ENCODE results near the gene GREM2. TPM values are rescaled to one million over a fixed set of nuclear protein-coding genes. Genes with fewer than 3 reads are reported as not detected.

GREM2 gene
- polyA plus RNA-seq, 1 donor from 2014 or later: 0.85 TPM

DNA sequence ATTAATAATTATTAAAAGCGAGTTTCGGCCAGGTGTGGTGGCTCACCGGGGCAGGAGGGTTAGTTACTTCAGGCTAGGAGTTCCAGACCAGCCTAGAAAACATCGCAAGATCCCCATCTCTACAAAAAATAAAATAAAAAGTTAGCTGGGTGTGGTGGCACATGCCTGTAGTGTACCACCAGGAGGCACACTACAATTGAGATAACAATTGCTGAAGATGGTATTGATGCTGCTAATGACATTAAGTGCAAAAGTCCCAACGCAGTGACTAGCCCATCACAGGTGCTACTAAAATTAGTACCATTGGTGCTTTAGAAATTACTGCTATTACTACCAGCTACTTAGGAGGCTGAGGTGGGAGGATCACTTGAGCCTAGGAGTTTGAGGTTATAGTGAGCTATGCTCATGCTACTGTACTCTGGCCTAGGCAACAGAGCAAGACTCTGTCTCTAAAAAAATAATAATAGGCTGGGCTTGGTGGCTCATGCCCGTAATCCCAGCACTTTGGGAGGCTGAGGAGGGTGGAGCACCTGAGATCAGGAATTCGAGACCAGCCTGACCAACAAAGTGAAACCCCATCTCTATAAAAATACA, 156.6 kb downstream of the GREM2 start:
- Histone ChIP-seq H3K4me3 (ENCODE audit: low read length) (no peak overlapping the region), H3K79me2 (replicated peaks; ENCODE audit: insufficient read depth, low read length) (no peaks in the 10 kb centered on the region), H4K20me1 (ENCODE audit: insufficient read depth) (no peaks in the 10 kb centered on the region), H3F3A (ENCODE audit: insufficient read depth, low read length, poor library complexity, severe bottlenecking) (no peaks in the 10 kb centered on the region), H3K9me2 (ENCODE audit: insufficient read depth, low read length) (no peaks in the 10 kb centered on the region), H3K27ac (ENCODE audit: low read length) (no peak overlapping the region), H3K36me3 (ENCODE audit: insufficient read depth, low read length) (no peaks in the 10 kb centered on the region), H3K9me3 (ENCODE audit: low read length) (no peaks in the 10 kb centered on the region), H3K4me2 (ENCODE audit: low read length) (no peak overlapping the region), H3K9ac (ENCODE audit: low read length) (no peak overlapping the region), H2AFZ (ENCODE audit: low read depth, low read length) (no peak overlapping the region), H3K27me3 (ENCODE audit: insufficient read depth, low read depth, low read length) (no peaks in the 10 kb centered on the region)
- no peak for TF ChIP-seq MXI1 (conservative IDR thresholded peaks at IDR 0.05; ENCODE audit: poor library complexity, severe bottlenecking)
- no peak for TF ChIP-seq RAD21 (conservative IDR thresholded peaks at IDR 0.05)
- no peak for TF ChIP-seq CTCF (IDR thresholded peaks at IDR 0.05; ENCODE audit: poor library complexity, severe bottlenecking)
- TF ChIP-seq TAF1 (IDR thresholded peaks at IDR 0.05; ENCODE audit: low read depth): no peak
- TF ChIP-seq EP300 (conservative IDR thresholded peaks at IDR 0.05; ENCODE audit: poor library complexity, severe bottlenecking): no peak
- no peak for TF ChIP-seq REST (IDR thresholded peaks at IDR 0.05; ENCODE audit: borderline replicate concordance)
- TF ChIP-seq SMC3 (conservative IDR thresholded peaks at IDR 0.05; ENCODE audit: poor library complexity): no peak
- TF ChIP-seq POLR2AphosphoS5 (IDR thresholded peaks at IDR 0.05): no peak
- no peak for TF ChIP-seq EZH2 (IDR thresholded peaks at IDR 0.05; ENCODE audit: borderline replicate concordance, insufficient read depth, low read length, poor library complexity, severe bottlenecking)

GRCh38 chr1:240445369-240445768, 166.6 kb downstream of the GREM2 start:
- Histone ChIP-seq H3K4me3 (ENCODE audit: low read length) (no peak overlapping the region), H3K9me2 (ENCODE audit: insufficient read depth, low read length) (no peaks in the 10 kb centered on the region), H3K27ac (ENCODE audit: low read length) (no peak overlapping the region), H2AFZ (ENCODE audit: low read depth, low read length) (no peak overlapping the region), H3K4me2 (ENCODE audit: low read length) (no peak overlapping the region), H3K36me3 (ENCODE audit: insufficient read depth, low read length) (no peaks in the 10 kb centered on the region), H3F3A (ENCODE audit: insufficient read depth, low read length, poor library complexity, severe bottlenecking) (no peaks in the 10 kb centered on the region), H3K79me2 (replicated peaks; ENCODE audit: insufficient read depth, low read length) (no peaks in the 10 kb centered on the region), H3K9me3 (ENCODE audit: low read length) (no peaks in the 10 kb centered on the region), H4K20me1 (ENCODE audit: insufficient read depth) (no peaks in the 10 kb centered on the region), H3K27me3 (ENCODE audit: insufficient read depth, low read depth, low read length) (no peaks in the 10 kb centered on the region), H3K9ac (ENCODE audit: low read length) (no peak overlapping the region)
- TF ChIP-seq SMC3 (conservative IDR thresholded peaks at IDR 0.05; ENCODE audit: poor library complexity) (no peak), MXI1 (conservative IDR thresholded peaks at IDR 0.05; ENCODE audit: poor library complexity, severe bottlenecking) (no peak), CTCF (IDR thresholded peaks at IDR 0.05; ENCODE audit: poor library complexity, severe bottlenecking) (no peak), TAF1 (IDR thresholded peaks at IDR 0.05; ENCODE audit: low read depth) (no peak), EZH2 (IDR thresholded peaks at IDR 0.05; ENCODE audit: borderline replicate concordance, insufficient read depth, low read length, poor library complexity, severe bottlenecking) (no peak), REST (IDR thresholded peaks at IDR 0.05; ENCODE audit: borderline replicate concordance) (no peak), POLR2AphosphoS5 (IDR thresholded peaks at IDR 0.05) (no peak), EP300 (conservative IDR thresholded peaks at IDR 0.05; ENCODE audit: poor library complexity, severe bottlenecking) (no peak), RAD21 (conservative IDR thresholded peaks at IDR 0.05) (no peak)
